DND-41 (cell line): ENCODE results near the gene SEPTIN5.

ENCODE experiments used
- ATAC-seq: fragments of 200-7000 bp; cut with Tn5 transposase; 3 replicates; pipeline ENCODE4 v1.9.1; 2021; ENCODE audit warnings: low read depth; ENCODE audit not compliant: insufficient read depth
- DNase-seq: peaks from one replicate; pipeline ENCODE4 v3.0.0-alpha.2; 2020
- H2AFZ ChIP-seq: 2 replicates; pipeline ENCODE4 v1.6.0; 2012; ENCODE audit warnings: low read depth, low read length
- H3K27ac ChIP-seq: 2 replicates; pipeline ENCODE4 v1.5.1; 2012; ENCODE audit warnings: low read length, inconsistent platforms
- H3K27me3 ChIP-seq: fragments of 200-600 bp; sonication (generic); 2 replicates; pipeline ENCODE4 v1.6.0; 2012; ENCODE audit warnings: low read length, mild to moderate bottlenecking, inconsistent platforms; ENCODE audit not compliant: insufficient read depth, poor library complexity
- H3K36me3 ChIP-seq: 2 replicates; pipeline ENCODE4 v1.5.1; 2012; ENCODE audit warnings: low read length, inconsistent platforms; ENCODE audit not compliant: insufficient read depth
- H3K4me1 ChIP-seq: 2 replicates; pipeline ENCODE4 v1.5.1; 2012; ENCODE audit warnings: mild to moderate bottlenecking, low read length; ENCODE audit not compliant: insufficient read depth
- H3K4me2 ChIP-seq: 2 replicates; pipeline ENCODE4 v1.6.0; 2012; ENCODE audit warnings: mild to moderate bottlenecking, moderate library complexity, low read length, inconsistent platforms; ENCODE audit not compliant: insufficient read depth
- H3K4me3 ChIP-seq, 2 experiments: fragments of 200-600 bp in 1 of 2; shearing (Covaris generic) in 1 of 2; 2 replicates each; pipeline ENCODE4 v1.5.1; 2012 to 2016; ENCODE audit warnings: inconsistent platforms in 2 of 2, low read length in 2 of 2, mild to moderate bottlenecking in 2 of 2, low read depth in 1 of 2, moderate library complexity in 1 of 2
- H3K79me2 ChIP-seq: 2 replicates; pipeline ENCODE4 v1.6.0; 2012; ENCODE audit warnings: low read length, inconsistent platforms; ENCODE audit not compliant: insufficient read depth
- H3K9ac ChIP-seq: 2 replicates; pipeline ENCODE4 v1.6.0; 2012; ENCODE audit warnings: low read depth, mild to moderate bottlenecking, inconsistent platforms, low read length, moderate library complexity
- H3K9me3 ChIP-seq: 2 replicates; pipeline ENCODE4 v1.5.1; 2012; ENCODE audit warnings: low read length, moderate library complexity, mild to moderate bottlenecking, inconsistent platforms; ENCODE audit not compliant: insufficient read depth, severe bottlenecking
- H4K20me1 ChIP-seq: 2 replicates; pipeline ENCODE4 v1.6.0; 2012; ENCODE audit warnings: low read length; ENCODE audit not compliant: insufficient read depth
- CTCF ChIP-seq: IDR thresholded peaks from 2 replicates; pipeline ENCODE4 v1.5.1; 2012; ENCODE audit warnings: borderline replicate concordance, low read length, moderate library complexity, mild to moderate bottlenecking; ENCODE audit not compliant: poor library complexity, severe bottlenecking; ENCODE audit errors: extremely low read depth
- EZH2 ChIP-seq: IDR thresholded peaks from 3 replicates; pipeline ENCODE4 v1.6.1; 2012; ENCODE audit warnings: borderline replicate concordance, low read depth, mild to moderate bottlenecking, moderate library complexity, low read length, inconsistent platforms; ENCODE audit not compliant: severe bottlenecking

SEPTIN5 gene

DNA sequence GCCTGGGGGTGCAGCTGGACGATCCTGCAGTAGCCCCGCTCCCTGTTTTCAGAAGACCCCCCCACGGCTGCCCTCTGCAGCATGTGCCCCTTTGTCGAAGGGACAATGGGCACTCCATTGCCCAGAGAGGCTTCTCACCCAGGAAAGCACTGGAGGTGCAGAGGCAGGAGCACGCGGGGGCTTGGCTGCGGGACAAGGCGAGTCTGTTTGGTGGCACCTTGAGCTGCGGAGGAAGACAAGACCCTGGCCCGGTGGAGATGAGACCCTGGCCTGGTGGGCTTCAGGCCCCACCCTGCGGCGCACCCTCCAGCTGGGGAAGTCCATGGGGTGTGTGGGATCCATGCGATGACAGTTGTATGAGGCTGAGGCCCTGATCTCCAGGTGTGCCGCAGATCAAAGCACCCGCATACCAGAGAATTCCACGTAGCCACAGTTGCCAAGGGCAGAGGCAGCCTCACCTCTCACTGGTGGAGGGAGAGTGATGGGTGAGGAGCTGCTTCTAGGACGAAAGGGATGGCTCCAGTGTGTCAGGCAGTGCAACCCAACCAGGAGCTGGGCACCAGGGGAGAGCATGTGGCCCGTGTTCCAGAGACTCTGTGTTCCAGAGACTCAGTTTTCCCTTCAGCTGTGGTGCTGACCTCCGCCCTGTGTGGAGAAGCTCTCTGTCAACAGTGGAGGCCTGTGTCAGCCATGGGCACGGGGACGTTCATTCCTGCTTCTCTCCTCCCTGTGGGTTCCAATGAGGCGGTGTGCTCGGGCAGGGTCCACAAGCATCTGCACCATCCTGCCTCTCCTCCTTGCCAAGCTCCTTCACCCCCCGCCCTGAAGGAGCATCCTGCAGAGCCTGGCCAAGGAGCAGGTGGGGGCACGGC is 56.3 kb downstream of the SEPTIN5 start:
- ATAC-seq (no peak), DNase-seq (no peak)

DNA sequence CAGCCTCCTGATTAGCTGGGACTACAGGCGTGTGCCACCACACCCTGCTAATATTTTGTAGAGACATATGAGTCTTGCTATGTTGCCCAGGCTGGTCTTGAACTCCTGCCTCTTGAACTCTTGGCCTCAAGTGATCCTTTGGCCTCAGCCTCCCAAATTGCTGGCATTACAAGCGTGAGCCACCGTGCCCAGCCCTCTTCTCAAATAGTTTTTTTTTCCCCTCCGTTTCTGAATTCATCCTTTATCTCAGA is 58.0 kb downstream of the SEPTIN5 start:
- no peaks in the 10 kb centered on the region for H3K27me3 ChIP-seq
- no peak overlapping the region for H2AFZ ChIP-seq
- peaks cover 9% of the 10 kb centered on the region for H3K4me1 ChIP-seq
- no peak for TF ChIP-seq CTCF
- TF ChIP-seq EZH2, result no peak
- H4K20me1 ChIP-seq, result peaks cover 49% of the 10 kb centered on the region
- H3K9ac ChIP-seq, result no peak overlapping the region
- H3K4me2 ChIP-seq, result no peak overlapping the region
- no peak for ATAC-seq
- H3K36me3 ChIP-seq, result no peaks in the 10 kb centered on the region
- H3K79me2 ChIP-seq, result peaks cover 52% of the 10 kb centered on the region
- no peaks in the 10 kb centered on the region for H3K9me3 ChIP-seq
- DNase-seq, result no peak
- H3K4me3 ChIP-seq, result no peak overlapping the region
- no peak overlapping the region for H3K27ac ChIP-seq

More for the DNA sequence above, 56.3 kb downstream of the SEPTIN5 start:
- H3K27ac ChIP-seq, result no peak overlapping the region
- H3K36me3 ChIP-seq, result no peaks in the 10 kb centered on the region
- peaks cover 9% of the 10 kb centered on the region for H3K27me3 ChIP-seq
- H2AFZ ChIP-seq, result no peak overlapping the region
- TF ChIP-seq EZH2, result no peak
- no peak for TF ChIP-seq CTCF
- H3K4me2 ChIP-seq, result no peak overlapping the region
- peaks cover 36% of the 10 kb centered on the region for H4K20me1 ChIP-seq
- no peaks in the 10 kb centered on the region for H3K9me3 ChIP-seq
- H3K79me2 ChIP-seq, result peaks cover 63% of the 10 kb centered on the region
- H3K4me1 ChIP-seq, result peaks cover 11% of the 10 kb centered on the region
- no peak overlapping the region for H3K4me3 ChIP-seq
- H3K9ac ChIP-seq, result no peak overlapping the region
